GM04504 (cell line): ENCODE results near the gene DPH2.
A peak's percentile ranks its signal among the peaks of the same experiment; 100 is the strongest.

Experiments used
- DNase-seq: peaks from one replicate; pipeline ENCODE4 v3.0.0-alpha.2; 2012; ENCODE audit warnings: low read depth

Gene DPH2, protein sequence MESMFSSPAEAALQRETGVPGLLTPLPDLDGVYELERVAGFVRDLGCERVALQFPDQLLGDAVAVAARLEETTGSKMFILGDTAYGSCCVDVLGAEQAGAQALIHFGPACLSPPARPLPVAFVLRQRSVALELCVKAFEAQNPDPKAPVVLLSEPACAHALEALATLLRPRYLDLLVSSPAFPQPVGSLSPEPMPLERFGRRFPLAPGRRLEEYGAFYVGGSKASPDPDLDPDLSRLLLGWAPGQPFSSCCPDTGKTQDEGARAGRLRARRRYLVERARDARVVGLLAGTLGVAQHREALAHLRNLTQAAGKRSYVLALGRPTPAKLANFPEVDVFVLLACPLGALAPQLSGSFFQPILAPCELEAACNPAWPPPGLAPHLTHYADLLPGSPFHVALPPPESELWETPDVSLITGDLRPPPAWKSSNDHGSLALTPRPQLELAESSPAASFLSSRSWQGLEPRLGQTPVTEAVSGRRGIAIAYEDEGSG

DNA sequence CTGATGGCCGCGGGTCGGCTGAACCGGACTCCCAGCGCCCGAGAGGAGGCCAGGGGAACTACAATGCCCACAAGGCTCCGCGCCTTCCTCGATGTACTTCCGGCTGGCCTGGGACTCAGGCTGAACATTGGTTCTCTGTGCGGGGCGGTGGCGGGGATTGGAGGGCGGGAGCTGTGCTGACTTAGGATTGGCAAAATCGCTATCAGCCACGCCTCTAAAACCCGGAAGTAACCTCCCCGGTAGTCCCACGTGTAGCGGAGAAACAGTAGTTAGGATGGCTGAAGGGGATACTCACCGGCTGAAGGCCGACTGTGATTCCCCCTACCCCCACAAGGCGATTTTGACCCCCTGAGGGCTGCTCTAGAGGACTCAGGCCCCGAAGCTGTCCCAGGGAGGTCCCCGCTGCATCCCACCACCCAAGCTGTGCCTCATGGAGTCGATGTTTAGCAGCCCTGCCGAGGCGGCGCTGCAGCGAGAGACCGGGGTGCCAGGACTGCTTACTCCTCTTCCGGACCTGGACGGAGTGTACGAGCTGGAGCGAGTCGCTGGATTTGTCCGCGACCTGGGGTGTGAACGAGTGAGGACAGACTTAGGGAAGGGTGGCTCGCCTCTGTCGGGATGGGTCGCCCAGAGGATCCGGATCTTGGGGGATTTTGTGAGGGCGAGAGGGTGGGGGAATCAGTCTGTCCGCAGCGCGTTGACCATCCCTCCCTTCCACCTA, at the start of gene DPH2:
TSS of gene DPH2 (plus strand) at position 265 of the 721 bp plus-strand sequence. CDS start at position 431, 166 bp downstream.
- DNase-seq: peak; percentile 92

DNA sequence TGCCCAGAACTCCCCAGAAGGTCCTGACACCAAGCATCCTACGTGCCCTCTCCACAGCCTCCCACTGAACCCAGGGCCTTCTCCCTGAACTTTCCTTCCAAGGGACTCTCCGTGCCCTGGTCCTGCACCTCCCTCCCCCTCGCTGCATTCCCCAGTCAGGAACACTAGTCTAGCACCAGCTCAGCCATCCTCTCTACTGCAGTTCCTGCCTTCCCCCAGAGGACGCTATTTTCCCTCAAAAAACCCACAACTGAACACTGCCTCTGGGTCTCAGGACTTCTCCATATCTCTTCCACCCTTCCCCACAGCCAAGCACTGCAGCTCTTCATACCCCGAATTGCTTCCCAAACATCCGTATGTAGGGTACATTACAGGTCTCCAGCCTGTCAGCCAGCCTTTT, 48.8 kb upstream of the DPH2 start:
- DNase-seq: no peak

DNA sequence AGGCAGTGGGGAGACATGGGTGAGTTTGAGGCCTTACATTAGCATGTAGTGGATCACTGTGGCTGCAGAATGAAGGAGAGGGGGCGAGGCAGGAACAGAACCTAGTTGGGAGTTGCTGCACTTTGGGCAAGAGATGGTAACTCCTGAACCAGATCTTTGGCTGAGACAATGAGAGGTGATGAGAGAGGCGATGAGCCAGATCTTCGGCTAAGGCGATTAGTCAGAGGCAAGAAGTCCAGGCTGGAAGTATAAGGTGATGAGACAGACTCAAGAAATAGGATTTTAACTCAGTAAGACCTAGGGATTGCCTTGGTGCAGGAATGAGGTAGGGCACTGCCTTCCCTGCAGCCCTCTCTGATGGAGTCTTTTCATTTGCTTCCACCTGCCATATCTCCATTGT, 45.3 kb upstream of the DPH2 start:
- DNase-seq: no peak

DNA sequence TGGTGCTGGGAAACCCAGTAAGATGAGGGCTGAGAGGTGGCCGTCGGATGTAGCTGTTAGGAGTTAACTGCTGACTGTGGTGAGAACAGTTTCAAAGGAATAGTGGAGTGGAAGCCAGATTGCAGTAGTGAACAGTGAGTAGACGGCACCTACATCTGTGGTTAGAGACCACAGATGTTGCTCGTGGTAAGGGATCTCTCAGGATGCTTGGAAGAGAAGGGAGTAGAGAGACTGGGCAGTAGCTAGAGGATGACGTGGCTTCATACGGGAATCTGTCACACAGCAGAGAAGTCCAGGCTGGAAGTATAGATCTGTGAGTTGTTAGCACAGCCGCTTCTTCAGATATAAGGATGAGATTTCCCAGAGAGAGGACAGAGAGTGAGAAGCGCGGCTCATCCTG, 44.0 kb upstream of the DPH2 start:
- DNase-seq: no peak

DNA sequence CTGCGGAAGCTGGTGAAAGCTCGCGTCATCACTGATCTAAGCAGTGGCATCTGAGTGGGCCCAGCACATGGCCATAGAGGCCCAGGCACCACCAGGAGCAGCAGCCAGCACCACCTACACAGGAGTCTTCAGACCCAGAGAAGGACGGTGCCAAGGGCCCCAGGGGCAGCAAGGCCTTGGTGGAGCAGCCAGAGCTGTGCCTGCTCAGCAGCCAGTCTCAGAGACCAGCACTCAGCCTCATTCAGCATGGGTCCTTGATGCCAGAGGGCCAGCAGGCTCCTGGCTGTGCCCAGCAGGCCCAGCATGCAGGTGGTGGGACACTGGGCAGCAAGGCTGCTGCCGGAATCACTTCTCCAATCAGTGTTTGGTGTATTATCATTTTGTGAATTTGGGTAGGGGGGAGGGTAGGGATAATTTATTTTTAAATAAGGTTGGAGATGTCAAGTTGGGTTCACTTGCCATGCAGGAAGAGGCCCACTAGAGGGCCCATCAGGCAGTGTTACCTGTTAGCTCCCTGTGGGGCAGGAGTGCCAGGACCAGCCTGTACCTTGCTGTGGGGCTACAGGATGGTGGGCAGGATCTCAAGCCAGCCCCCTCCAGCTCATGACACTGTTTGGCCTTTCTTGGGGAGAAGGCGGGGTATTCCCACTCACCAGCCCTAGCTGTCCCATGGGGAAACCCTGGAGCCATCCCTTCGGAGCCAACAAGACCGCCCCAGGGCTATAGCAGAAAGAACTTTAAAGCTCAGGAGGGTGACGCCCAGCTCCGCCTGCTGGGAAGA, 39.5 kb upstream of the DPH2 start:
- no peak for DNase-seq

DNA sequence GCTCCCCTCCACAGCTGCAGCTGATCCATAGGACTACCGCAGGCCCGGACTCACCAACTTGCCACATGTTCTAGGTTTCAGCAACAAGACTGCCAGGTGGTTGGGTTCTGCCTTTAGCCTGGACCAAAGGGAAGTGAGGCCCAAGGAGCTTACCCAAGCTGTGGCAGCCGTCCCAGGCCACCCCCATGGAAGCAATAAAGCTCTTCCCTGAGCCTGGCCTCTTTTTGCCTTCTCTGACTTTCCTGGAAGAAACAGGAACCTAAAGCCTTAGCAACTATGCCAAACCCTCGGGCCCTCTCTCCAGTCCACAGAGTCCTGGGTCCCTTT, 38.9 kb upstream of the DPH2 start:
- DNase-seq: no peak

DNA sequence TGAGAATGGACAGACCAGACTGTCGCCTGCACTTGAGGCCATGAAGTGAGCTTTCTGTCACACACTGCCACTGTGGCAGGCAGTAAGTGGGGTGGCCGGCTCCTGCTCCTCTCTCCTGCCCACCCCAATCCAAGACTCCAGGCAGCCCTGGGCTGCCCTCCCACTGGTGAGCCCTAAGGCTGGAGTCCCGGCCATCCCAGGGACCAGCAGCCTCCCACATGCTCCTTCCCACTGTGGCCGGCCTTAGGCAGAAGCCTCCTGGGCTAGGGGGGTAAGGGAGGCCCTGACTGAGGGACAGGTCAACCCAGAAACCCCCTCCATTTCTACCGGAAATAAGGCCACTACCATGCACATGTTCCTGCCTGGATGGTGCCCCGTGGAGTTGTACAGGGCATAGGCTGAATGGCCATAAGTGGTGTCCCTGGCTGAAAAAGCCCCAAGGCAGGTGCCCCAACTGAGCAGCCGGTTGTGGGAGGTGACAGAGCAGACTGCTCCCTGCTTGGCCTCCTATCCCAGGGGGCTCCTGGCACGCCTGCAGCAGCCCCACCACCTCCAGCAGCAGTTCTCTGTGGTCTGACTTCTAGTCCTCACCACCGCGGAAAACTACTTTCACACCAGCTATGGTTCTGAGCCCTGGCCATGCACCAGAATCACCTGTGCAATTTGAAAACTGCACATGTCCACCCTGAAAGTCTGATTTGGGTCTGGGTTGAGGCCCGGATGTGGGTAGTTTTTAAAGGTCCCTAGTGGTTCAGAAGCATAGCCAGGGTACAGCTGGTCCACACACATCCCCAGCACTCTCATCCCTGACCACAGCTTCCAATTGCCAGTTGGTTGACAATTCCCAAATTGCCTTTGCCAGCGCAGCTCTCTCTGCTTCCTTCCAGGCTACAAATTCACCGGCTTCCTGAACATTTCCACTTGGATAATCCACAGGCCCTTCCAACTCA, 37.8 kb upstream of the DPH2 start:
- no peak for DNase-seq

DNA sequence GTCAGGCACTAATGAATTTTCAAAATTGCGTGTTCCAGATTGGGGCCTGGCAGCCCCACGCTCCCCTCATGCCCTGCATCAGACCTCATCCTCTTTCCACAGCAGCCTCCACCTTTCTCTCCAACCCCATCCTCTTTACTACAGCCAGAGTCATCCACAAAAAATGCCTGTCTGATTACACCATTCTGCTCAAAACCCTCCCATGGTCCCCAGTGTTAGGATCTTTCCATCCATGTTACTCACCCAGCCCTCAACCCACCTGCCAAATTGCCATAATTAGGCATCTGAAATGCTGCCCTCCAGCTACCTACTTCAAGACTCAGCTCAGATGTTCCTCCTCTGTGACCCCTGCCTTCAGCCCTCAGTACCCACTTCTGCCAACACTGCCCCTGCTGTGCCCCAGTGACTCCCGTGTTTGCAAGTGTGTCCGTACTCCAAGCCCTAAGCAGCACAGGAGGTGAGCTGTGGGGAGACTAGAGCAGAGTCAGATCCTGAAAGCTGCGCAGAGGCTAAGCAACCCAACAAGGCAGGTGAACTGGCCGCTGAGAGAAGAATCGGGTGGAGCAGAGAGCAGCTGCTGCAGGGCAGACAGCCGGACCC, 36.9 kb upstream of the DPH2 start:
- DNase-seq: no peak

DNA sequence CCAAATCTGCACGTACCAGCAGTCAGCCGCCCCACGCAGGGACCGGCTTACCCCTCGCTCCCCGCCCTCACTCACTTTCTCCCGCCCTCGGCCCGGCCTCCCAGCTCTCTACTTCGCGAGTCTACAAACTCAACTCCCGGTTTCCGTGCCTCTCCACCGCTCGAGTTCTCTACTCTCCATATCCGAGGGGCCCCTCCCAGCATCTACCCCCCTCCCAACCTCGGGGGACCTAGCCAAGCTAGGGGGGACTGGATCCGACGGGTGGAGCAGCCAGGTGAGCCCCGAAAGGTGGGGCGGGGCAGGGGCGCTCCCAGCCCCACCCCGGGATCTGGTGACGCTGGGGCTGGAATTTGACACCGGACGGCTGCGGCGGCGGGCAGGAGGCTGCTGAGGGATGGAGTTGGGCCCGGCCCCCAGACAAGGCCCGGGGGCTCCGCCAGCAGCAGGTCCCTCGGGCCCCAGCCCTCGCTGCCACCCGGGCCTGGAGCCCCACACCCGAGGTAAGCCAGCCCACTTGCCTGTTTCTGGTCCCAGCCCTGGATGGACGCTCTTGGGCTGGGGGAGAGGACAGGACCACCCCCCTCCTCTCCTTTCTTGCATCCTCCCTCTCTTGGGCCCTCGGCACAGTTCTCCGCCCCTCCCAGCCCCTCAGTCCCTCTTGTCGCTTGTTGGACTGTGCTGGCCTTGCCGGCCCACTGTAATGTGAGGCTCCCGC, 36.3 kb upstream of the DPH2 start, which contains the start of gene ARTN:
TSS of gene ARTN (plus strand) at position 416 of the 715 bp plus-strand sequence. CDS start 1,856 bp downstream, outside the sequence.
- no peak for DNase-seq

DNA sequence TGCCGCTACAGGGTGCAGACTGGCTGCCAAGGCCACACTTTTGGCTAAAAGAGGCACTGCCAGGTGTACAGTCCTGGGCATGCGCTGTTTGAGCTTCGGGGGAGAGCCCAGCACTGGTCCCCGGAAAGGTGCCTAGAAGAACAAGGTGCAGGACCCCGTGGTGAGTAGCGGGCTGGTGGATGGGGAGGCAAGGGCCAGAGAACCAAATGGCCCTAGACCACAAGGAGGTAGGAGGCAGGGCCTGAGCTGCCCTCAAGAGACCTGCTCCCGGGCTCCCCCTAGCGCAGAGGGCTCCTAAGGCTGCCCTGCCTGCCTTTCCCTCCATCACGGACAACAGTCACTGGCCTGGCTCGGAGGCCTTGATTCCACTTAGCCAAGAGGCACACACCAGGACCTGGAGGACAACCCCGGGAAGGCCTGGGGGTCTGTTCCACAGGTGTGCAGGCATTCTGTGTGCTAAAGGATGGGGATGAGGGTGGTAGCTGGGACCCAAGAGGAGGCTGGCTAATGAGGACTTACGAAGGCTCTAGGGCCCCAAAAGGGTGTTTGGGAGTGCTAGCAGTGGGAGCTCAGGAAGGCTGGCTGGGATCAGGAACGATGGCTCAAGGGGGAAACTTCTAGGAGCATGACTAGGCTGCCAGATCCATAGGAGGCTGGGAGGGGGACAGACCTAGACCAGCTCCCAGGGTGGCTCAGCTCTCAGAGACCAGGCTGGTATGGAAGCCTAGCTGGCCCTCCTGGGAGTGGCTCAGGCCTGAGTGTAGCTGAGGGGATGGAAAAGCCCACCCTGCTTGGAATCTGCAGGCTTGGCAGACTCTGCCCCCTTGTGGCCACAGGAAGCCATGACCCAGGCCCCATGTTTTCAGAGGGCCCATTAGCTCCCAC, 35.5 kb upstream of the DPH2 start:
- no peak for DNase-seq

DNA sequence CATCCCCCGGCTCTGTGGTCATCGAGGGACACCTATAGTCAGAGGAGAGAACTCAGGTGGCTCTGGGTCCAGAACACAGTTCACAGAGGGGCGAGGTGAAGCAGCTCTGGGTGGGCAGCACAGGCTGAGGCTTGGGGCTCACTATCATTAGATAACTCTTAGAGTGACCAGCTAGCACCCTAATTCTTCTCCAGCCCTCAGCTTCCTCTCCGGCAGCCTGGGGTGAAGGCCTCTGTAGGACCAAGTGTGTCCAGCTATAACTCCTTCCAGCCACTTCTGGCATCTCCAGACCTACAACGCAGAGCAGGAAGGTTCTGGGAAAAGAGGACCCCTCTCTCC, 34.9 kb upstream of the DPH2 start:
- no peak for DNase-seq

DNA sequence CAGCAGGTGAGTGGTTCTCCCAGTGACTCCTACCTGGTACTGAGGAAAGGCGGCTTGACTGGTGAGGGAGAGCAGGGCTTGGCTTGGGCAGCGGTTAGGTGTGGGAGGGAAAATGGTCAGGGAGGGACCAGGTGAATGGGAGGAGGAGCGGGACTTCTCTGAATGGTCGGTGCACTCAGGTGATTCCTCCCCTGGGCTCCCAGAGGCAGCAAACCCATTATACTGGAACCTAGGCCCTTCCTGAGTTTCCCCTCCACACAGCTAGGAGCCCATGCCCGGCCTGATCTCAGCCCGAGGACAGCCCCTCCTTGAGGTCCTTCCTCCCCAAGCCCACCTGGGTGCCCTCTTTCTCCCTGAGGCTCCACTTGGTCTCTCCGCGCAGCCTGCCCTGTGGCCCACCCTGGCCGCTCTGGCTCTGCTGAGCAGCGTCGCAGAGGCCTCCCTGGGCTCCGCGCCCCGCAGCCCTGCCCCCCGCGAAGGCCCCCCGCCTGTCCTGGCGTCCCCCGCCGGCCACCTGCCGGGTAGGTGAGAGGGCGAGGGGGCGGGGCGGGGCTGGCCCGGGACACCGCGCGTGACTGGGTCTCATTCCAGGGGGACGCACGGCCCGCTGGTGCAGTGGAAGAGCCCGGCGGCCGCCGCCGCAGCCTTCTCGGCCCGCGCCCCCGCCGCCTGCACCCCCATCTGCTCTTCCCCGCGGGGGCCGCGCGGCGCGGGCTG, 33.9 kb upstream of the DPH2 start:
- DNase-seq: no peak

DNA sequence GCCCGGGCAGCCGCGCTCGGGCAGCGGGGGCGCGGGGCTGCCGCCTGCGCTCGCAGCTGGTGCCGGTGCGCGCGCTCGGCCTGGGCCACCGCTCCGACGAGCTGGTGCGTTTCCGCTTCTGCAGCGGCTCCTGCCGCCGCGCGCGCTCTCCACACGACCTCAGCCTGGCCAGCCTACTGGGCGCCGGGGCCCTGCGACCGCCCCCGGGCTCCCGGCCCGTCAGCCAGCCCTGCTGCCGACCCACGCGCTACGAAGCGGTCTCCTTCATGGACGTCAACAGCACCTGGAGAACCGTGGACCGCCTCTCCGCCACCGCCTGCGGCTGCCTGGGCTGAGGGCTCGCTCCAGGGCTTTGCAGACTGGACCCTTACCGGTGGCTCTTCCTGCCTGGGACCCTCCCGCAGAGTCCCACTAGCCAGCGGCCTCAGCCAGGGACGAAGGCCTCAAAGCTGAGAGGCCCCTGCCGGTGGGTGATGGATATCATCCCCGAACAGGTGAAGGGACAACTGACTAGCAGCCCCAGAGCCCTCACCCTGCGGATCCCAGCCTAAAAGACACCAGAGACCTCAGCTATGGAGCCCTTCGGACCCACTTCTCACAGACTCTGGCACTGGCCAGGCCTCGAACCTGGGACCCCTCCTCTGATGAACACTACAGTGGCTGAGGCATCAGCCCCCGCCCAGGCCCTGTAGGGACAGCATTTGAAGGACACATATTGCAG, 33.2 kb upstream of the DPH2 start:
- no peak for DNase-seq

DNA sequence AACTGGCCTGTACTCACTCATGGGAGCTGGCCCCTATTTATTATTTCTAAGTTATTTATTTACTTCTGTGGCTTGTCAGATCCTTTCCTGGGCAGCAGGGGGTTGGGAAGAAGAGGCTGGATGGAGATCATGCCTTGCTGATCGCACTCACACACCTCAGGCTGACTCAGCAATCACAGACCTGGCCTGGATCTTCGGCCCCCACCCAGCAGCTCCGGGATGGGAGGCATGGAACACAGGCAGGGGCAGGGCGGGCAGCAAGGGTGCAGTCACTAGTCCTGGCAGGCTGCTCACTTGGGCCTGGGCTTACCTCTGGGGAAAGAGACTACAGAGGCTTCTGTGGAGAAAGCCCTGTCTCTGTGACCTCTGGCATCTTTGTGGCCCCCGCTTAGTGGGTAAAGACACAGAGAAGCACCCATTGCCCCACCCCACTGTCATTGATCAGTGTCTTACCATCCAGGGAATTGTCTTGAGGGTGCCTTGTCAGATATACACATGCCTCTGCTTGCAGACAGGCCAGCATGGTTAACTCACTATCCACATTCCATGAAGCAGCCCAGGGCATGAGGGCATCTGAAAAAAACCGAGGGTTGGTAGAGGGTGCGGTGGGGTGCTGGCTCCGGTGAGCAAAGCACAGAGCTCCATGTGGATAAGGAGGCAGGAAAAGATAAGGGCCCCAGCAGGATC, 32.5 kb upstream of the DPH2 start:
- no peak for DNase-seq

DNA sequence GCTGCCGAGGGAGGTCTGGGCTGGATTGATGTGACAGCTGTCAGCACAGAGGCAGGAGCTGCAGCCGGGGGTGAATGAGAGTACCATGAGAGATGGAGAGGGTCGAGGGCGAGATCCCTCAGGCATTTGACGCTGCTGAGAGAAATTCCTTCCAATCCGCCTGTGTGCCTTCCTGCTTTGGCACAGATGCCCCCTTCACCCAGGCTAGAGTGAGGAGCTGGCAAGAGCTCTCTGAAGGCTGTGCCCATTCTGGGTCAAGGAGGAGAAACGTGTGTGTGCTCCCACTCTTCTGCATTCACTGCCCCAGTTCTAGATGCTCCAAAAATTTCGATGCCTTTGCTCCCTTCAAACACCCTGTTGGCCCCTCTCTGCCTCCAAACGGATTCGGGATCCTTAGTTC, 31.4 kb upstream of the DPH2 start:
- DNase-seq: no peak

DNA sequence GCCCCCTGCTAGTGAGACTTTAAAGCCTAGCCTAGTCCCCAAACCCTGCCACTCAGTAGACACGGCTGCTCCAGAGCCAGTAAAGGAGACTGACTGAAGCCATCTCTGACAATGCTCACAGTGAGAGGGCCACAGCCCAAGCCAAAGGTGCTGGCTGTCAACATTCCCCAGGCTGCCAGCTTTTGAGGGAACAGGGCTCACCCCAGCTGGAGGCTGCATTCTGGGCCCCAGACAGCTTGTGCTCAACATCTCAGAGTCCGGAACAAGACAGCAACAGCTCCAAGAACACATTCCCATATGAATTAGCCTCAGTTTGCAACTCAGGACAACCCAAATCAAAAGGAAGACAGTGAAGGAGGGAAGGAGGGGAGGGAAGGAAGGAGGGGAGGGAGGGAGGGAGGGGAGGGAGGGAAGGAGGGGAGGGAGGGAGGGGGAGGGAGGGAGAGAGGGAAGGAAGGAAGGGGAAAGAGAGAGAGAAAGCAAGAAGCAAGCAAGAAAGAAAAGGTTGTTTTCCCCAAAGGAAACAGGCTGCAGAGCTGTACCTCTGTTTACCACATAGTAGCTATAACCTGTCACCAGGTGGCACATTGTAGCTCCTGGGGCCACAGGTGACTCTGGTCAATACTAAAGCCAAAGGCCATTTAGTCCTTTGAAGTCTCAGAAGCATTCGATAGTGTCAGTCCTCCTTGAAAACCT, 30.8 kb upstream of the DPH2 start:
- no peak for DNase-seq

DNA sequence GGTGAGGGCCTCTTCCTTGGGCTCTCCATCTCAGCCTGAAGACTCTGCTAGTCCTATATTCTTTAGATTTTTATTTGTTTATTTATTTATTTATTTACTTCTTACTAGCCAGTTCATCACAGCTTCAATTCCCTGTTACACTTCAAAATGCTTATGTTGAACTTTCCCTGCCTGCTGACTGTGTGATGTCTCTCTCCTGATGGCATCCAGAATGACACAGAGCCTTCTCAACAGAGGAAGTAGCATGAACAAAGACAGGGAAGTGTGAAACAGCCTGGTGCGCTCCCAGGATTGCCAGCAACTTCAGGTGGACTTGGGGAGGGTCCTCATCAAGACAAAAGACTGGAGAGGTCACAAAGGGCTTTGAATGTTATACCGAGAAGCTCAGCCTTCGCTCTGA, 27.4 kb upstream of the DPH2 start:
- DNase-seq: no peak
